Fibroblast of mammary gland (primary cell): Measurements from ENCODE around the gene EZR.
"Not testable (repeated sequence)": the region's sequence is repeated elsewhere in the genome, so short reads cannot be mapped to it uniquely, and the experiment has no call there.

Experiments
- DNase-seq: peaks from one replicate; pipeline ENCODE4 v3.0.0-alpha.2; 2010; ENCODE audit warnings: low read depth
- H3K4me3 ChIP-seq: 2 replicates; pipeline ENCODE4 v1.5.1; 2011; ENCODE audit warnings: low read depth, mild to moderate bottlenecking, low read length, moderate library complexity; ENCODE audit not compliant: control insufficient read depth
- TF ChIP-seq, protein P1 (sequence below): conservative IDR thresholded peaks from 2 replicates; pipeline ENCODE4 v1.5.1; 2011; ENCODE audit warnings: low read depth, low read length, inconsistent platforms; ENCODE audit not compliant: control insufficient read depth, insufficient read depth

EZR gene

DNA sequence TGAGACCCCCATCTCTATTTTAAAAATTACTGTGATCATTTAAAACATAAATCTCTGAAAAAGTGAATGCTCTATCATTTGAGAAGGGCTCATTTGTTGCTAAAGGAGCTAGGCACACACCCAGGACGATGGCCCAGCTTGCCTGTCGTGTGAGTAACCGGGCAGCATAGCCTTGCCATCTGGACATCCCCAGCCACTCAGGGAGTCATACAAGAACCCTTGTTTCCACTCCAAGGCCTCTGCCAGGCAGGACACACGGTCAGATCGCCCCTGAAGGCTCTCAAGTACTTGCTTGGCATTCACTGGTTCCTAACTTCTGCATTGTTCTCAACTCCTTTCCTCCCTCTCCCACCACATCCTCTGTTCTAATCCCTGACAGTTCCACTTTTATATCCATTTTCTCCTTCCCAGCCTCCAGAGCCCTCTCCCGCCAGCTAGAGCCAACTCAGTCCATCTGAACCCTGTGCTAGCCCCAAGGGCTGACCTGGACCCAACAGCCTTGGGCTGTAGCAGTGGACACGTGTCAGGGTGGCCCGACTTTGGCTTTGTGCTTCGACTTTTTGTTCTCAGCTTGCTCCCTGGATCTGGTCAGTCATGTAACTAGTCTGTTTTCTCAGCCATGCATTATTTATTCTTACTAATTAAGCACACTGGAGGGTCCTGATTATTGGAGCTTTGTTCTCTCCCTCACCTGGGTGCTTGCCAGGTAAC, 15.7 kb upstream of the EZR start:
- no peak for DNase-seq
- TF ChIP-seq, protein P1, sequence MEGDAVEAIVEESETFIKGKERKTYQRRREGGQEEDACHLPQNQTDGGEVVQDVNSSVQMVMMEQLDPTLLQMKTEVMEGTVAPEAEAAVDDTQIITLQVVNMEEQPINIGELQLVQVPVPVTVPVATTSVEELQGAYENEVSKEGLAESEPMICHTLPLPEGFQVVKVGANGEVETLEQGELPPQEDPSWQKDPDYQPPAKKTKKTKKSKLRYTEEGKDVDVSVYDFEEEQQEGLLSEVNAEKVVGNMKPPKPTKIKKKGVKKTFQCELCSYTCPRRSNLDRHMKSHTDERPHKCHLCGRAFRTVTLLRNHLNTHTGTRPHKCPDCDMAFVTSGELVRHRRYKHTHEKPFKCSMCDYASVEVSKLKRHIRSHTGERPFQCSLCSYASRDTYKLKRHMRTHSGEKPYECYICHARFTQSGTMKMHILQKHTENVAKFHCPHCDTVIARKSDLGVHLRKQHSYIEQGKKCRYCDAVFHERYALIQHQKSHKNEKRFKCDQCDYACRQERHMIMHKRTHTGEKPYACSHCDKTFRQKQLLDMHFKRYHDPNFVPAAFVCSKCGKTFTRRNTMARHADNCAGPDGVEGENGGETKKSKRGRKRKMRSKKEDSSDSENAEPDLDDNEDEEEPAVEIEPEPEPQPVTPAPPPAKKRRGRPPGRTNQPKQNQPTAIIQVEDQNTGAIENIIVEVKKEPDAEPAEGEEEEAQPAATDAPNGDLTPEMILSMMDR = no peak
- H3K4me3 ChIP-seq = no peak overlapping the region

DNA sequence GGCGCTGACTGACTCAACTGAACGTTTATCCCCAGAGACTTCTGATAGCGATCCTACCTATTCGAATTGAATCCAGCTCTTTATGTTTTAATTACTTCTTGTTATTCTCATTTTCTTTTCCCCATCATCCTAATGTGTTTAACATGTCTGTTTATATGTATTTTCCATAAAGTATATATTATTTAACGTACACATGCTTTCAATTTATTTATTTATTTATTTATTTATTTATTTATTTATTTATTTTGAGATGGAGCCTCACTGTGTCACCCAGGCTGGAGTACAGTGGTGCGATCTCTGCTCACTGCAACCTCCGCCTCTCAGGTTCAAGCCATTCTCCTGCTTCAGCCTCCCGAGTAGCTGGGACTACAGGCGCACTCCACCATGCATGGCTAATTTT, 13.6 kb upstream of the EZR start:
- H3K4me3 ChIP-seq, DNase-seq: not testable (repeated sequence)

DNA sequence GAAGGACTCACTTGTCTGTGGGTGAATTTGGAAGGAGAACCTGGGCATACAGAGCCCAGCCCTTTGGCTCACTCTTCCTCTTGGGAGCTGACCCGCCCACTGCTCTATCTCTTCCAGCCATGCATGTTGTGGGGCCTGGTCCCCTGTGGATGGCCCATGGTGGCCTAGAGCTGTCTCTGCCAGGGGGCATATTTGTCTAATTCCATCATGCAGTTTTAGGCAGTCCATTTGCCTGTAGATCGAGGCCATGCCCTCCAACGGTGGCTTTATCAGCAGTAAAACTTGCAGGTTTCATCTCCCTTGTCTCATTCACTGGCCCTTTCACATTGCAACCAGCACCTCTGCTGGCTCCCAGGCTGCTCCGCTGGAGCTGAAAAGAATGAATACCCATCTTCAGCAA, 12.9 kb upstream of the EZR start:
- DNase-seq = no peak
- H3K4me3 ChIP-seq = no peak overlapping the region
- TF ChIP-seq, protein P1 = no peak

DNA sequence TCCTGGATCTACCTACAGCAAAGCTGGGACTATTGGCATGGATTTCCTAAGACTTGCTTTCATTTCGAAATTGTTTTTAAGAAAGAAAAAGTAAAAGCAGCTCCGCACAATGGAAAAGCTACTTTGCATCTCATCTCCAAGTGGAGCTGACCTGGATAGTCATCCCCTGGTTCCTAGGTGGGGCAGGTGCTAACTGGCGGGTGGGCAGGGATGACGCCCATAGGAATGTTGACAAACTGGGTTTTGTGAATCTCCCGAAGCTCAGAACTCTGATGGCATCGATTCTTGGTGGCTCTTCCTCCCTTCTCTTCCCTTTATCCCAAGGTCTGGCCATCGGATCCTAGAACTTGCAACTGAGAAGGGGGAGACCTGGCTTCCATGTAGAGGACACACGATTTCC, 12.4 kb upstream of the EZR start:
- no peak for DNase-seq
- TF ChIP-seq, protein P1 = no peak
- no peak overlapping the region for H3K4me3 ChIP-seq

DNA sequence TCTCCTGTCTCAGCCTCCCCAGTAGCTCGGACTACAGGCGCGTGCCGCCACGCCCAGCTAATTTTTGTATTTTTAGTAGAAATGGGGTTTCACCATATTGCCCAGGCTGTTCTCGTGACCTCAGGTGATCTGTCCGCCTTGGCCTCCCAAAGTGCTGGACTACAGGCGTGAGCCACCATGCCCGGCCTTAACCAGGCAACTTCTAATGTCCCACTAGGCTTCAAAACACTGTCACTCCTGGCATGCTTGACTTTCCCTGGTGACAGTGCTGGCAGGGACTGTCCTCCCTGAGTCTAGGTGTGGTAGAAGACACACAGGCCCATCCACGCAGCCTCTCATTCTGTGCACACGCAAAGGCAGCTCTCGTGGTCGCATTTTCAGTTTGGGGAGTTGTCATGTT, 11.6 kb upstream of the EZR start:
- DNase-seq = no peak
- TF ChIP-seq, protein P1 = no peak
- no peak overlapping the region for H3K4me3 ChIP-seq

DNA sequence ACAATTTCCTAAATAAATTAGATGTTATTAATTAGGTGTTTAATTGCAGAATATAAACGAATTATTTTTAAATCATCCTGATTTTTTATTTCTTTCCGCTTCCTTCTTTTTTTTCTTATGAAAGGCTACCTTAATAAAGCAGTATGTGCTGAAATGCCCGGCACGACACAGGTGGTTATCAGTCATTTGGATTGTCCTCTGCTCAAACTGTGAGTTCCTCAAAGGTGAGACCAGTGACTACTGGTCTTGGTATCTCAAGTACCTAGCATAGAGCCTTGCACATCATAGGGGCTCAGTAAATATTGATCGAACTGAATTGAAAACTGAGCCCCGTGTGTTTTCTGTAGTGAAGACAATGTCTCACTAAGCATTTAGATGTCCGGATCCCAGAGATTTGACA, 9.6 kb upstream of the EZR start:
- DNase-seq = no peak
- no peak overlapping the region for H3K4me3 ChIP-seq
- TF ChIP-seq, protein P1 = no peak

DNA sequence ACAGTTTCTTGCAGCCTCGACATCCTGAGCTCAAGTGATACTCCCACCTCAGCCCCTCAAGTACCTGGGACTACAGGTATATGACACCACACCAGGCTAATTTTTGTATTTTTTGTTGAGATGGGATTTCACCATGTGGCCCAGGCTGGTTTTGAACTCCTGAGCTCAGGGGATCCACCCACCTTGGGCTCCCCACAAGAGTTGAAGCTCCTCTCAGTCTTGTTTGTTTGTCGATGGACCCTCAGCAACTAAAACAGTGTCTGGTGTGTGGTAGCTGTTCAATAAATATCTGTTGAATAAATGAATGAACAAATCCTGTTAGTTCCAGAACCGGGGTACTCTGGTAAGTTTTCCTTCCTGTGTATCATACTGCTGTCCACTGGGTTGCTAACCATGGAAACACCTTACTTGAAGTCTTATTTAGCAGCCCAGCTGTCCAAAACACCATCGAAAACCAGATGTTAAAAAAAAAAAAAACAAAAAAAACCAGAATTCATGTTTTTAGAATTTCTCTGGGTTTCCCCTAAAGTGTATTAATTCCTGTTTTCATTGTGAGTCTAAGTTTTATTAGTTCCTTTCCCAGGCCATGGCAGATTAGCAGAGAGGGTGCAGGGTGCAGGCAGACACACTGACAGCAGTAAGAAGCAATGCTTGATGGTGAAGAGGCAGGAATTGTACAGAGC, 7.8 kb upstream of the EZR start:
- DNase-seq = no peak
- H3K4me3 ChIP-seq = no peak overlapping the region

More for the DNA sequence above, 7.8 kb upstream of the EZR start:
- TF ChIP-seq, protein P1 = no peak
